ENCODE data around the gene PFDN1. TPM values are rescaled to one million over a fixed set of nuclear protein-coding genes. Genes with fewer than 3 reads are reported as not detected.

Gene PFDN1
- total and polyA plus RNA-seq, 4 donors: 57.0 to 127 (median 95.8) TPM

GRCh38 chr5:140322751-140323731 is 20.1 kb upstream of the PFDN1 start:
- WGBS (ENCODE audit: insufficient coverage): 21% methylated on average over 8 of the region's 9 CpGs
- Histone ChIP-seq H3K36me3 (ENCODE audit: control insufficient read depth, insufficient read depth, low read length) (no peaks in the 10 kb centered on the region), H3K4me3 (ENCODE audit: low read depth, low read length) (no peak overlapping the region), H3K27ac (ENCODE audit: low read depth, low read length) (peak overlapping the region; percentile 87), H3K4me1 (ENCODE audit: control insufficient read depth, insufficient read depth, low read length) (peaks cover 26% of the 10 kb centered on the region), H3K9me3 (ENCODE audit: control insufficient read depth, insufficient read depth, low read length) (no peaks in the 10 kb centered on the region), H3K27me3 (ENCODE audit: control insufficient read depth, insufficient read depth, low read length) (no peaks in the 10 kb centered on the region)
- DNase-seq (ENCODE audit: low read depth in 4 of 6, low spot score in 6 of 6): peak in 5 of 6 donors; percentile 47 to 85 (median 54)

GRCh38 chr5:140321796-140322195 is 18.9 kb upstream of the PFDN1 start:
- DNase-seq (ENCODE audit: low read depth in 4 of 6, low spot score in 6 of 6): peak in 1 of 6 donors; percentile 27
- H3K9me3 ChIP-seq (ENCODE audit: control insufficient read depth, insufficient read depth, low read length): no peaks in the 10 kb centered on the region
- peaks cover 26% of the 10 kb centered on the region for H3K4me1 ChIP-seq (ENCODE audit: control insufficient read depth, insufficient read depth, low read length)
- no peak overlapping the region for H3K27ac ChIP-seq (ENCODE audit: low read depth, low read length)
- no peaks in the 10 kb centered on the region for H3K27me3 ChIP-seq (ENCODE audit: control insufficient read depth, insufficient read depth, low read length)
- H3K36me3 ChIP-seq (ENCODE audit: control insufficient read depth, insufficient read depth, low read length): no peaks in the 10 kb centered on the region
- H3K4me3 ChIP-seq (ENCODE audit: low read depth, low read length): no peak overlapping the region
- 79% methylated on average over 2 of the region's 2 CpGs for WGBS (ENCODE audit: insufficient coverage)

DNA sequence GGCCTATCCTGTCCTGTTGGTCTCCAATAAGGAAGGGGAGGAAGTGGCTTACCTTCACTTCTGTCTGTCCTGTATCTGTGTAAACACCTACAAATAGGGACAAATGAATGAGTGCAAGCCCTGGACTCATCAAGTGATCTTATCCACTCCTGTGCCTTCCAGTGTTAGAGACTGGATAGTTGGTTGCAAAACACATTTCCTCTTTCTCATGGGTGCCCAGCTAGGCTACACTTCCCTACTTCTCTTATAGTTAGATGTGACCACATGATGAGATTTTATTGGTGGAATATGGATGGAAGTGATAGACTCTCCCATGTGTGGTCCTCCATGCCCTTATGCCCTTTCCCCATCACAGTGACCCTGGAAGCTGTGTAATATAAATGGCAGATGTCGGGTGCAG is 16.9 kb upstream of the PFDN1 start:
- WGBS (ENCODE audit: insufficient coverage): no CpG with 5 or more reads among the region's 1 CpG
- H3K9me3 ChIP-seq (ENCODE audit: control insufficient read depth, insufficient read depth, low read length): no peaks in the 10 kb centered on the region
- H3K4me3 ChIP-seq (ENCODE audit: low read depth, low read length): no peak overlapping the region
- H3K36me3 ChIP-seq (ENCODE audit: control insufficient read depth, insufficient read depth, low read length): no peaks in the 10 kb centered on the region
- DNase-seq (ENCODE audit: low read depth in 4 of 6, low spot score in 6 of 6): no peak
- H3K4me1 ChIP-seq (ENCODE audit: control insufficient read depth, insufficient read depth, low read length): peaks cover 26% of the 10 kb centered on the region
- H3K27me3 ChIP-seq (ENCODE audit: control insufficient read depth, insufficient read depth, low read length): no peaks in the 10 kb centered on the region
- no peak overlapping the region for H3K27ac ChIP-seq (ENCODE audit: low read depth, low read length)

GRCh38 chr5:140318792-140319191 is 15.9 kb upstream of the PFDN1 start:
- Histone ChIP-seq H3K9me3 (ENCODE audit: control insufficient read depth, insufficient read depth, low read length) (no peaks in the 10 kb centered on the region), H3K4me1 (ENCODE audit: control insufficient read depth, insufficient read depth, low read length) (peaks cover 22% of the 10 kb centered on the region), H3K4me3 (ENCODE audit: low read depth, low read length) (no peak overlapping the region), H3K27me3 (ENCODE audit: control insufficient read depth, insufficient read depth, low read length) (no peaks in the 10 kb centered on the region), H3K36me3 (ENCODE audit: control insufficient read depth, insufficient read depth, low read length) (no peaks in the 10 kb centered on the region), H3K27ac (ENCODE audit: low read depth, low read length) (no peak overlapping the region)
- DNase-seq (ENCODE audit: low read depth in 4 of 6, low spot score in 6 of 6): no peak
- WGBS (ENCODE audit: insufficient coverage): 87% methylated on average over 4 of the region's 4 CpGs

- peaks cover 14% of the 10 kb centered on the region for H3K4me1 ChIP-seq (ENCODE audit: control insufficient read depth, insufficient read depth, low read length)
- H3K9me3 ChIP-seq (ENCODE audit: control insufficient read depth, insufficient read depth, low read length): no peaks in the 10 kb centered on the region
- no peaks in the 10 kb centered on the region for H3K27me3 ChIP-seq (ENCODE audit: control insufficient read depth, insufficient read depth, low read length)
- no peak overlapping the region for H3K4me3 ChIP-seq (ENCODE audit: low read depth, low read length)
- WGBS (ENCODE audit: insufficient coverage): 84% methylated on average over 3 of the region's 5 CpGs
- no peak overlapping the region for H3K27ac ChIP-seq (ENCODE audit: low read depth, low read length)
- H3K36me3 ChIP-seq (ENCODE audit: control insufficient read depth, insufficient read depth, low read length): no peaks in the 10 kb centered on the region
- DNase-seq (ENCODE audit: low read depth in 4 of 6, low spot score in 6 of 6): no peak
Measured at GRCh38 chr5:140317859-140318258, 15.0 kb upstream of the PFDN1 start.

GRCh38 chr5:140312791-140313189 is 9.9 kb upstream of the PFDN1 start:
- peaks cover 2% of the 10 kb centered on the region for H3K27me3 ChIP-seq (ENCODE audit: control insufficient read depth, insufficient read depth, low read length)
- no peaks in the 10 kb centered on the region for H3K36me3 ChIP-seq (ENCODE audit: control insufficient read depth, insufficient read depth, low read length)
- H3K27ac ChIP-seq (ENCODE audit: low read depth, low read length): no peak overlapping the region
- no peak overlapping the region for H3K4me3 ChIP-seq (ENCODE audit: low read depth, low read length)
- 96% methylated on average over 5 of the region's 7 CpGs for WGBS (ENCODE audit: insufficient coverage)
- no peak for DNase-seq (ENCODE audit: low read depth in 4 of 6, low spot score in 6 of 6)
- H3K9me3 ChIP-seq (ENCODE audit: control insufficient read depth, insufficient read depth, low read length): no peaks in the 10 kb centered on the region
- no peaks in the 10 kb centered on the region for H3K4me1 ChIP-seq (ENCODE audit: control insufficient read depth, insufficient read depth, low read length)

- no peak for DNase-seq (ENCODE audit: low read depth in 4 of 6, low spot score in 6 of 6)
- H3K9me3 ChIP-seq (ENCODE audit: control insufficient read depth, insufficient read depth, low read length): no peaks in the 10 kb centered on the region
- H3K4me3 ChIP-seq (ENCODE audit: low read depth, low read length): no peak overlapping the region
- peaks cover 2% of the 10 kb centered on the region for H3K27me3 ChIP-seq (ENCODE audit: control insufficient read depth, insufficient read depth, low read length)
- no peak overlapping the region for H3K27ac ChIP-seq (ENCODE audit: low read depth, low read length)
- no peaks in the 10 kb centered on the region for H3K4me1 ChIP-seq (ENCODE audit: control insufficient read depth, insufficient read depth, low read length)
- no peaks in the 10 kb centered on the region for H3K36me3 ChIP-seq (ENCODE audit: control insufficient read depth, insufficient read depth, low read length)
- WGBS (ENCODE audit: insufficient coverage): 20% methylated on average over 3 of the region's 4 CpGs
Measured at GRCh38 chr5:140312067-140312790, 9.3 kb upstream of the PFDN1 start.

GRCh38 chr5:140311011-140311467 is 8.1 kb upstream of the PFDN1 start:
- Histone ChIP-seq H3K36me3 (ENCODE audit: control insufficient read depth, insufficient read depth, low read length) (no peaks in the 10 kb centered on the region), H3K4me3 (ENCODE audit: low read depth, low read length) (no peak overlapping the region), H3K9me3 (ENCODE audit: control insufficient read depth, insufficient read depth, low read length) (no peaks in the 10 kb centered on the region), H3K27me3 (ENCODE audit: control insufficient read depth, insufficient read depth, low read length) (peaks cover 2% of the 10 kb centered on the region), H3K4me1 (ENCODE audit: control insufficient read depth, insufficient read depth, low read length) (no peaks in the 10 kb centered on the region), H3K27ac (ENCODE audit: low read depth, low read length) (no peak overlapping the region)
- no CpG with 5 or more reads among the region's 5 CpGs for WGBS (ENCODE audit: insufficient coverage)
- DNase-seq (ENCODE audit: low read depth in 4 of 6, low spot score in 6 of 6): no peak

- Histone ChIP-seq H3K36me3 (ENCODE audit: control insufficient read depth, insufficient read depth, low read length) (no peaks in the 10 kb centered on the region), H3K4me1 (ENCODE audit: control insufficient read depth, insufficient read depth, low read length) (no peaks in the 10 kb centered on the region), H3K9me3 (ENCODE audit: control insufficient read depth, insufficient read depth, low read length) (no peaks in the 10 kb centered on the region), H3K4me3 (ENCODE audit: low read depth, low read length) (no peak overlapping the region), H3K27me3 (ENCODE audit: control insufficient read depth, insufficient read depth, low read length) (peaks cover 2% of the 10 kb centered on the region), H3K27ac (ENCODE audit: low read depth, low read length) (no peak overlapping the region)
- no peak for DNase-seq (ENCODE audit: low read depth in 4 of 6, low spot score in 6 of 6)
- WGBS (ENCODE audit: insufficient coverage): 43% methylated on average over 1 of the region's 2 CpGs
Measured at GRCh38 chr5:140310434-140310833, 7.5 kb upstream of the PFDN1 start.
